ENCODE data around the gene SMIM32. TPM values are rescaled to one million over a fixed set of nuclear protein-coding genes. Genes with fewer than 3 reads are reported as not detected.

SMIM32 gene
- total and polyA plus RNA-seq, 2 experiments from 2014 or later, result 0.27 to 0.56 TPM

GRCh38 chr5:136213919-136214493 lies 21.0 kb upstream of the SMIM32 start (continued):
- no peak for TF ChIP-seq ZNF462 (CRISPR knock-in tag; IDR thresholded peaks at IDR 0.05)
- TF ChIP-seq ETS1 (IDR thresholded peaks at IDR 0.05), result no peak

- no peaks in the 10 kb centered on the region for H3K79me2 ChIP-seq (replicated peaks; ENCODE audit: insufficient read depth)
- Mint-ChIP-seq H3K27ac (no peak overlapping the region), H3K4me3 (no peak overlapping the region), H3K36me3 (ENCODE audit: low read depth) (no peaks in the 10 kb centered on the region), H3K9me3 (no peaks in the 10 kb centered on the region), H3K27me3 (ENCODE audit: insufficient read depth, low read depth, poor library complexity) (peaks cover 34% of the 10 kb centered on the region), H3K4me1 (peaks cover 8% of the 10 kb centered on the region; the same call in 1 of the 3 replicates)
- H3K4me1 ChIP-seq (ENCODE audit: insufficient read depth), result no peaks in the 10 kb centered on the region
- no peak overlapping the region for H3K4me2 ChIP-seq
- H4K20me1 ChIP-seq (replicated peaks; ENCODE audit: insufficient read depth), result no peaks in the 10 kb centered on the region
- no peaks in the 10 kb centered on the region for H3K9me2 ChIP-seq (ENCODE audit: insufficient read depth)
- H2AFZ ChIP-seq, result no peak overlapping the region
- no peak overlapping the region for H3K4me3 ChIP-seq
- H3K27ac ChIP-seq (ENCODE audit: low read depth), result no peak overlapping the region
- peak; percentile 80 for DNase-seq (ENCODE audit: low spot score)
- H3K36me3 ChIP-seq (ENCODE audit: insufficient read depth), result no peaks in the 10 kb centered on the region
- ATAC-seq, result peak; percentile 75
- TF ChIP-seq REST (IDR thresholded peaks at IDR 0.05; ENCODE audit: unreplicated experiment) (no peak), EZH2 (IDR thresholded peaks at IDR 0.05; ENCODE audit: low read depth, unreplicated experiment) (no peak), ETS1 (IDR thresholded peaks at IDR 0.05) (no peak), STAT1 (IDR thresholded peaks at IDR 0.05; ENCODE audit: unreplicated experiment) (no peak), POLR2AphosphoS5 (IDR thresholded peaks at IDR 0.05; ENCODE audit: low read depth) (no peak), CTCF (conservative IDR thresholded peaks at IDR 0.05; ENCODE audit: low read depth in 2 of 2) (peak; percentile 97 to 98), EZH2phosphoT487 (IDR thresholded peaks at IDR 0.05; ENCODE audit: unreplicated experiment) (no peak)
- H3K27me3 ChIP-seq (ENCODE audit: insufficient read depth), result peaks cover 18% of the 10 kb centered on the region; the same call in 1 of the 2 replicates
- H3F3A ChIP-seq (replicated peaks; ENCODE audit: low read depth), result no peaks in the 10 kb centered on the region
Observed at GRCh38 chr5:136212252-136212721, 19.3 kb upstream of the SMIM32 start.

All from GM23338 (cell line).